ENCODE data around the gene APBA2.

APBA2 gene

GRCh38 chr15:29119847-29120246 lies 234.1 kb downstream of the APBA2 start:
- DNase-seq (ENCODE audit: low read depth), result no peak

DNA sequence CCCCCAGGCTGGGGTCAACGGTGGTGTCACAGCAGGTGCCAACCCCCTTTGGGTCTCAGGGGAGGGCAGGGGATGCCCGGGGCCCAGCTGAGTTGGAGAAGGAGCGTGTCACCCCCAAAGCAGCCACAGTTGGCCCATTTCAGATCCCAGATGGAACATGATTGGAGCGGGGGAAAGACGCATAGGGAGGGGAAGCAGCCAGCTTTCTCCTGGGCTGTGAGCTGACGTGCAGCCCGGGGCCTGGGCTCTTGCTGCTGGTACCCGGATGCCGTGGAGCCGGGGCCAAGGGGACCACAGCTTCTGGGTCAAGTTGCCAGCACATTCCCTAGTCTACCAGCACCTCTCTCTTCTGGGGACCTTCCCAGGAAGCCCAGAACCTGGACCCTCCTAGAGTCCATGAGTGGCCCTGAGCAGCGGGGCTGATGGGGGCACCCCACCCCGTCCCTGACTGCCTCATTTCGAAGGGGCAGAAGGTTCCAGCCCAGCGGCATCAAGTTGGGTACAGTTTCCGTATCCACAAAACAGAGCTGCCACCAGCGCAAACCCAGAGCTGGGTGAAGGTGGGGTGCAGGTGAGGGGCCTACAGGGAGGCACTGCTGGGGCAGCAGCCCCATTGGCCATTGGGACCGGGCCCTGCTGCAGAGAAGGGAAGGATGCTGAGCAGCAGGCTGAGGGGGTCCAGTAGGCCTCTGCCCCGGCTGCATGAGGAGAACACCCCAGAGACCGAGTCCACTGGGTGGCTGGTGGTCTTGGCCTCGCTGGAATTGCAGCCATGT lies 235.0 kb downstream of the APBA2 start:
- no peak for DNase-seq (ENCODE audit: low read depth)

DNA sequence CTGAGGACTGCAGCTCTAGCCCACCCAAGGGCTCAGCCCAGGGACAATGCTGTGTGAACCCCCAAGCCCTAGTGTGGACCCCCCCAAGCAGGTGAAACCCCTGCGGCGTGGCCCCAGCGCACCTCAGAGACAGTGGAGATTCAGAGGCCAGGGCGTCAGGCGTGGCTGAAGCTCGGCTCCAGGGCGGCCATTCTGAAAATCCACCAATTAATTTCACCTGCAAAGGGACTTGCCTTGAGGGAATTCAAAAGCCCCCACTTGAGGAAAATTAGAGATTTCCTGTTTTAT lies 235.5 kb downstream of the APBA2 start:
- DNase-seq (ENCODE audit: low read depth), result no peak

GRCh38 chr15:29121907-29122306 lies 236.1 kb downstream of the APBA2 start:
- DNase-seq (ENCODE audit: low read depth), result no peak

DNA sequence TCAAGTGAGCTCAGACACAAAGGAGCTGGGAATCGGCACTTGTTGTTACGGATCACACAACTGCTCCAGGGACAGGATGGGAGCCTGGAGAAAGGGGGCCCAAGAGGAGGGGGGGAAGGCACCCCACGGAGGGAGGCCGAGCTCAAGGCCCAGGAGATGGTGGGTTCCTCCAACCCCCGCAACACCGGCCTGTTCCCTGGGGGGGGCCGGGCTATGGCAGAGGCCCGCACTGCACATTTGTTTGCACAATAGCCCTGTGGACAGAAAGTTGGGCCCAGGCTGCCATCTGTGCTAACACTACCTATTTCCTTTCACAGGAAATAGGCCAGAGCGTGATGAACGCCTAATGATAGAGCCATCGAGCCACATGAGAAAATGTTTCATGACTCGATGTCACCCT lies 236.7 kb downstream of the APBA2 start:
- DNase-seq (ENCODE audit: low read depth), result no peak

DNA sequence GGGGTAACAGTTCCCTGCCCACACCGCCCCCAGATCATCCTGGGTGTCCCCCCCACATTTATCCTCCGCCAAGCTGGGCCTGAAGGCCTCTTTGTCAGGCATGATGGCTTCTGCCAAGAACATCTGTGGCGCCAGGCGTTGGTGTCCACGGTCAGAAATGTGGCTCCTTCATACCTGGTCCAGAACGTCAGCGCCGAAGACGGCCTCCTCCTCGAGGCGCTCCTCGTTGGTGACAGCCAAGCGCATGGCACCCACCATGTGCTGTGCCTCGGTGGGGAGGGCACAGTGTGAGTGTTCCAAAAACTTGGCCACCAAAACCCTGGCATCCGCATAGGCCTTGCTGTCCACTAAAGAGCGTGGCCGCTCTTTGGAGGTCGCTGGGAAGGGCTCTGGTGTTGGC lies 237.4 kb downstream of the APBA2 start:
- DNase-seq (ENCODE audit: low read depth), result no peak

GRCh38 chr15:29123991-29124390 lies 238.2 kb downstream of the APBA2 start:
- DNase-seq (ENCODE audit: low read depth), result no peak

GRCh38 chr15:29124581-29125381 lies 239.0 kb downstream of the APBA2 start:
- DNase-seq (ENCODE audit: low read depth), result no peak

DNA sequence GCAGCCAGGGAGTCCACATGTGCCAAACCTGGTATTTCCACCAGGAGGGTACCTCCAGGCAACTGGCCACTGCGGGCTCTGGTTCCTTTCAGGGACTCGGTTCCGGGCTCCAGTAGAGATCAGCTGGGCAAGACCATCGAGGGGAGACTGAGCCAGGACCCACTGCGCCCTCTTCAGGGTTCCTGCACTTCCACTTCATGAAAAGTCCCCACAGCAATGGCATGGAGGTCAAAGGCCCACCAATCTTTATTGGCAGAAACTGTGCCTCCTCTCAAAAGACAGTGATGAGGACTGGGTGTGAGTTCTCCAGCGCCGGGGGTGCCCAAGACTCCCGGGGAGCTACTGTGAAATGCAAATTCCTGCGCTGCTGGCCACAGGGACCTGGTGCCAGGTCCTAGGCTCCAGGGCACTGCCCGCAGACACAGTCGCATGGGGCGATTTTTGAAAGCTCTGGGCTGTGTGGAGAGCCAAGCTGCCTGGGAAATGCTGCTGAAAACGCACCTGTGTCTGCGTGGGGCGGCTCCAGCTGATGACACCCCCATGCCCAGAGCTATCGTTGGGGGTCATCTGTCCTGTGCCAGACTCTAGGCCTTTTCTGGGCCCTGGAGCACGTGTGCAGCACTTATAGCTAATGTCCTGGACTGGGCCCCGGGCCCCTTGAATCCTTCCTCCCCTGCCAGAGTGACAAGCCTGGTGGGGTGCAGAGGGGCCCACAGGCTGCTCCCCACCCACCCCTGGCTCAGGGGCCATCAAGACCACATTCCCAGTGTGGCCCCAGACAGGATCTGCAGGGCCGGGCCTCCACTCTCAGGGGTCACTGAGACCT lies 239.8 kb downstream of the APBA2 start:
- DNase-seq (ENCODE audit: low read depth), result no peak

DNA sequence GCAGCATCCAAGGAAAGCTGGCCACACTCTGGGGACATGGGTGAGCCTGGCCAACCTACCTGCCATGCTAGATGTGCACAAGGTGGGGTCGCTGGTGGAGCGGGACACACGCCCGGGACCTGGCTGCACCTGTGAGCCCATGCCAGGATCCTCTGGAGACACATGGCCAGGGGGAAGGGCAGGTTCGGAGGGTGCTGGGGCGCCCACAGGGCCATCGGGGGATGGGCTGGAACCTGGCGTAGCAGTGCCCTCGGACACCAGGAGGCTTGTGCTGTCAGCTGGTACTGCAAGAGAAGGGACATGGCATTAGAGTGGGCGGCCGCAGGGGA lies 240.4 kb downstream of the APBA2 start:
- no peak for DNase-seq (ENCODE audit: low read depth)

DNA sequence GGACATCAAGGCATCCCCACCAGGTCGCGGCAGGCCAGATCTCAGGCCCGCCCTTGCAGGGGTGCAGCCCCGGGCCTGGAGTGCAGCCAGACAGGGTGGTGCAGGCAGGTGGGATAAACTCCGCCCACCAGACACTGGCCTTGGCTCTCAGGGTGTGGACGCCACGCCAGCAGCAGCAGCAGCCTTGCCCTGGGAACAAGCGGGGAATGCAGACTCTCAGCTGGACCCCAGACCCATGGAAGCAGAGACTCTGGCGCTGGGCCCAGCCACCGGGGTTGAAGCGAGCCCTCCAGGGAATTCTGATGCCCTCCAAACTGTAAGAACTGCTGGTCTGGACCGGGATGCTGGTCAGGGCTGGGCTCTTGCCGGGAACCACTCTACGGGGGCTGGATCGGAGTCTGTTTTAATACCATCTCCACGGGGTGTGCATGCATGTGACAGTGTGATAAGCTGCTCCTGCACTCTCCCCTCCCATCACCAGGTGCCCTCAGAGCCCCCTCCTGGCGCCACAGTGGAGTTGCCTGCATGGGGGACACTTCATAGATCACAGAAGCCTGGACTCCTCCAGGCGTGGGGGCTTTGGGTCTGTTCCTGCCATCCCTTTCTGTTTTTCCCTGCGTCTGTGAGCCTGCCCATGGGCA lies 241.2 kb downstream of the APBA2 start:
- no peak for DNase-seq (ENCODE audit: low read depth)

DNA sequence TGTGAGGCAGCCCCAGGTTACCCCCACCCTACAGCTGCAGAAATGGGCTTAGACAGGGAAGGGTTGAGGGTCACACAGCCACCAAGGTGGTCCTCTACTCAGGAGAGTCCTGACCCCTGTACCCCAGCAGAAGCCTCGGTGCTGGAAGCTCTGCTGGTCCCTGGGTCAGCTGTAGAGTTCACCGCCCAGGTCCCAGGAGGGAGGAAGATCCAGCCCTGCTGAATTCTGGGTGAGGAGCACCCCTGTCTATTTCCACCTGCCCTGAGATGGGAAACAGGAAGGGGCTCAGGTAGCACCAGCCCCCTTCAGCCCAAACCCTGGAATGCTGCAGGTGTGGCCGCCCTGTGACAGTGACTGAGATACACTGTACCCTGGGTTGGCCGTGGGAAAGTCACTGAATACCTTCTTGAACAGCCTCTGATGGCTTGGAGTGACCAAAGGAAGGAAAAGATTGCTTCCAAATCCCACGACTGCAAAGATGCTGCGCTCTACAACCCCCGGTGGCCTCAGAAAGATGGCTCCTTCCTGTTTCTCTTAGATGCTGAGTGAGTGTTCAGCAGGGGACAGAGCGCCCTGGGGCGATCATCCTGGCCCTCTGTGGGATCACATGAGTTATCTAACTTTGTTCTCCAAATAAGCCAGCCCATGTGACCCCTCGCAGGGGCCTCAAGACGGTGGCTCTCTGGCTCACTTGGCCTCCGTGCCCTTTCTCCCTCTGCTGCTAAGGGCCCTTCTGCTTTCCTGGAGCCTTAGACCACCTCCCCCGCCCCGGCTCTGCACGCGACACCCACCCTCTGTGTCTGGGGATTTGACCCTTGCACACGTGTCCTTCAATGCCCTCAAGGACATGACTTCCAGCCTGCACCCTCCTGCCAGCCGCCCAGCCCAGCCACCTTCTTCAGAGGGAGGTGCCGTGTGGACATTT lies 242.0 kb downstream of the APBA2 start:
- no peak for DNase-seq (ENCODE audit: low read depth)

- no peak for DNase-seq (ENCODE audit: low read depth)
These were observed 242.9 kb downstream of the APBA2 start for GRCh38 chr15:29128671-29129070.

DNA sequence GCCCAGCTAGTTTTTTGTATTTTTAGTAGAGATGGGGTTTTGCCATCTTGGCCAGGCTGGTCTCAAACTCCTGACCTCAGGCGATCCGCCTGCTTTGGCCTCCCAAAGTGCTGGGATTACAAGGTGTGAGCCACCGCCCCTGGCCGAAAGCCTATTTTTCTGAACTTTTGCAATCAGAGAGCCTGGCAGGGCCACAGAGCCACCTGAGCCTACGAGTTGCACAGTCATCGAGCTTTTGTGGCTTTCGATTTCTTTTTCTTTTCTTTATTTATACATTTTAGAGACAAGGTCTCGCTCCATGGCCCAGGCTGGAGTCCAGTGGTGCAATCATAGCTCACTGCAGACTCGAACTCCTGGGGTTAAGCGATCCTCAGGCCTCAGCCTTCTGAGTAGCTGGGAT lies 243.4 kb downstream of the APBA2 start:
- no peak for DNase-seq (ENCODE audit: low read depth)

DNA sequence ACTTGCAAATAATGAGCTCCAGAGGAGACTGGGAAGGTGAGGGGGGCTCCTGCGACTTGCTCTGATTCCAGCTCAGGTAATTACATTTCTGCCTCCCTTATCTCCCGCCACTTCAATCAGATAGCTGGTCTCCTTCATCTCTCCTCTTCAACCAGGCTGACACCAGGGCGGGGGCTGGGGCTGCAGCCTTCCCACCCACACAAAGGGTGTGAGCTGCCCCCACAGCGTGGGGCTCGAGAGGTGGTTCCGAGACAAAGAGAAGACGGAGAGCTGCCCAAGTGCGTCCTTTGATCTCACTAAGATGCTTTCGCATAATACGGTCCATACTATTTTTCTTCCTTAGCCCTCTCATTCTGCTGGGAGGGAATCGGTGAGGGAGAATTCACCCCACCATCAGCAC lies 244.2 kb downstream of the APBA2 start:
- DNase-seq (ENCODE audit: low read depth), result no peak

DNA sequence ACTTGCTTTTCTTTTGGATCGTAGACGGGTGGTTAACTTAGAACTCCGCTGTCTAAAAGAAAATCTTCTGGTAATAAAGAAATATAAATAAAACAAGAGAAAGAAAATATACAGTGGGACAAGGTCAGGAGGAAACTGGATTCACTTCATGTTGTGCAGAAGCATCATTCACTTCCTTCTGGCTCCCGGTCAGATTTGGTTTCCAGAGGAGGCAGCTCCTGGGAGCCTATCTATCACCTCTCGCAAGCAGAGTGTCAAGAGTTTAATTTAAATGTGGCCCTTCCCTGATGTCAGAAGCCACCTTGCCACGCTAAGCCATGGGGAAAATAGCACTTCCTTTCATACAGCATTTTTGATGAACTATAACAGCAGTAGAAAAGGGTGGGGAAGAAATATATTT lies 244.7 kb downstream of the APBA2 start:
- no peak for DNase-seq (ENCODE audit: low read depth)

DNA sequence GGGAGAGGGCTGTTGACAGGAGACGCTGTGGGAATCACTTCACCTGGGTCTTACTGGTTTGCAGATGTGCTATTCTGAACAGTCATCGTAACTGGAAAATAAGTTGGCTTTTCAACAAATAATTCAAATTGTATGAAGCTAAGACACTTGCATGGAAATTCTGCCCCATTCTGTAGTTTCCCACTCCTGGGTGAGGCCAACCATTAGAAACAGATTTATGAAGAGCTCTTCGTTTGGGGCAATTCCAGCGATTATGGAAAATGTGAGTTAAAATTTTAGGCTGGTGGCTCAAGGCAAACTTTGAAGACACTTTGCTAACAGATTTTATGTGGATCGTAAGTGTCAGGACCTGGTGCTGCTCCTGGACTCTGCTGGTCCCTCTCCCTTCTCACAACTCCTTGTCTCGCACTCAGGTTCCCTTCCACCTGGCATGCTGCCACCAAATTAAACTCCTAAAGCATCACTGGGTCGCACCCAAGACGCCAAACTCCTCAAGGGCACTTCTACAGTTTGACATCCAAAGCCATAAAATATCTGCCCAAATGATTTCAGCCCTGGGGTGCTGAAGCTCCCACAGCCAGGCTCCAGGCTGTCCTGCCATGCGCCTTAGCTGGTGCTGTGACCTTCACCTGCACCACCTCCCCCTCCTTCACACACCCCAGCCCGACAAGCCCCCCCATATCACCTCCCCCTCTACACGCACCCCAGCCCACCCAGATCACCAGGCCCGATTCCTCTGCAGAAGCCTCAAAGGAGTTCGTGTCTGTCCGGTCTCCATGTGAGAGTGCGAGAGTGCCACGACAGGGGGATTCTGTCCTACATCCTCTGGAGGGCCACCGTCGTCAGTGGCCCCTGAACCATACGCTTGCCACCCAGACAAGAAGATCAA lies 245.4 kb downstream of the APBA2 start:
- no peak for DNase-seq (ENCODE audit: low read depth)

GRCh38 chr15:29131840-29132420 lies 246.2 kb downstream of the APBA2 start:
- DNase-seq (ENCODE audit: low read depth), result no peak

- DNase-seq (ENCODE audit: low read depth), result no peak
These were observed 247.0 kb downstream of the APBA2 start for GRCh38 chr15:29132735-29133181.

DNA sequence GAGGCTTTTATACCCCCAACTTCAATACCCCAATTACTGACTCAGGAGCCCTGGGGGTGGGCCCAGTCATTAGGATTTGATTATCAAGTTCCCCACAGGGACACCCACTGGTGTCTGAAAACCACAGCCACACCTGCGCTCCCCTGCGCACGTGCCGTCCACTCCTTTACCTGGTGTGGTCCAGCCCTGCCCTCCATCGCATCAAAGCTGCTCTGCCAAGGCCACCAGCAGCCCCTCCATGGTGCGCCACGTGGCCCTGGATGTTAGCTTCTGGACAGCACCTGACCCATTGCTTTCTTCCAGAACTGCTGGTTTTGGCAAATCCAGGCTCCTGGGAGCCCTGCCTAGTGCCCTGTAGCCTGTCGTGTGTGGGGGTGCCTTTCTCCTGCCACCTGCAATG lies 247.5 kb downstream of the APBA2 start:
- no peak for DNase-seq (ENCODE audit: low read depth)

Data from stimulated activated CD8-positive, alpha-beta memory T cell treated with anti-CD3 and anti-CD28 coated beads, Interleukin-12 subunit alpha, Interleukin-12 subunit beta, amount 100 ng/mL, for 4 hours (primary cell).